ENCODE measurements around the gene DIS3.
"Not testable (repeated sequence)": the region's sequence is repeated elsewhere in the genome, so short reads cannot be mapped to it uniquely, and the experiment has no call there.

The DIS3 gene

GRCh38 chr13:72805676-72806346, 24.1 kb upstream of the DIS3 start:
- no peak overlapping the region for H3K27ac ChIP-seq
- TF ChIP-seq CTCF (conservative IDR thresholded peaks at IDR 0.05) = no peak

- H3K27ac ChIP-seq = no peak overlapping the region
- no peak for TF ChIP-seq CTCF (conservative IDR thresholded peaks at IDR 0.05)
Measured at GRCh38 chr13:72804301-72804700, 22.6 kb upstream of the DIS3 start.

- no peak for TF ChIP-seq CTCF (conservative IDR thresholded peaks at IDR 0.05)
- H3K27ac ChIP-seq = no peak overlapping the region
Measured at GRCh38 chr13:72798817-72799216, 17.1 kb upstream of the DIS3 start.

GRCh38 chr13:72792640-72793039, 10.9 kb upstream of the DIS3 start:
- no peak for TF ChIP-seq CTCF (conservative IDR thresholded peaks at IDR 0.05)
- H3K27ac ChIP-seq = no peak overlapping the region

- TF ChIP-seq CTCF (conservative IDR thresholded peaks at IDR 0.05) = no peak
- H3K27ac ChIP-seq = no peak overlapping the region
Measured at GRCh38 chr13:72788831-72789230, 7.1 kb upstream of the DIS3 start.

- not testable (repeated sequence) for H3K27ac ChIP-seq
Measured at GRCh38 chr13:72784679-72785078, 3.0 kb upstream of the DIS3 start.

- no peak for TF ChIP-seq CTCF (conservative IDR thresholded peaks at IDR 0.05)
- H3K27ac ChIP-seq = peak overlapping the region; percentile 30; the same call in 1 of the 2 replicates
Measured at GRCh38 chr13:72782717-72783116, 1.0 kb upstream of the DIS3 start.

GRCh38 chr13:72774019-72774418, 7.7 kb downstream of the DIS3 start:
- TF ChIP-seq CTCF (conservative IDR thresholded peaks at IDR 0.05) = no peak

More at GRCh38 chr13:72774019-72774418, 7.7 kb downstream of the DIS3 start:
- no peak overlapping the region for H3K27ac ChIP-seq
